SK-N-SH treated with all-trans-retinoic acid at 6 μM for 48 hours (cell line): Measurements from ENCODE around the gene MAPK10.

ENCODE experiments used
- ARNTL ChIP-seq: fragments of 450-650 bp; formaldehyde crosslinking; IDR thresholded peaks from 2 replicates; pipeline ENCODE4 v1.5.0; 2020; ENCODE audit warnings: low read depth, mild to moderate bottlenecking, moderate library complexity, borderline replicate concordance
- BACH2 ChIP-seq: fragments of 250-450 bp; sonication (Bioruptor Pico); IDR thresholded peaks from 2 replicates; pipeline ENCODE4 v1.9.0; 2021; ENCODE audit warnings: mild to moderate bottlenecking, borderline replicate concordance
- CSRNP3 ChIP-seq: fragments of 250-450 bp; sonication (Bioruptor Pico); IDR thresholded peaks from 2 replicates; pipeline ENCODE4 v1.5.1; 2021; ENCODE audit warnings: mild to moderate bottlenecking, moderate library complexity
- TSHZ2 ChIP-seq: fragments of 250-450 bp; sonication (Bioruptor Pico); IDR thresholded peaks from 2 replicates; pipeline ENCODE4 v1.5.0; 2020; ENCODE audit warnings: mild to moderate bottlenecking, moderate library complexity
- ZC3H10 ChIP-seq: fragments of 250-450 bp; sonication (Bioruptor Pico); IDR thresholded peaks from 2 replicates; pipeline ENCODE4 v1.5.1; 2021; ENCODE audit warnings: mild to moderate bottlenecking, moderate library complexity

GRCh38 chr4:85964298-85964697, 395.6 kb downstream of the MAPK10 start:
- TF ChIP-seq BACH2 (CRISPR knock-in tag) (no peak), TSHZ2 (no peak), CSRNP3 (CRISPR knock-in tag) (no peak), ZC3H10 (CRISPR knock-in tag) (no peak), ARNTL (CRISPR knock-in tag) (no peak)
